Renal pelvis (tissue), 4 donors: ENCODE results near the gene ZNF500. TPM values are rescaled to one million over a fixed set of nuclear protein-coding genes. Genes with fewer than 3 reads are reported as not detected.
"Not testable (repeated sequence)": the region's sequence is repeated elsewhere in the genome, so short reads cannot be mapped to it uniquely, and the experiment has no call there.

Experiments
- DNase-seq: peaks from one replicate; pipeline ENCODE4 v3.0.0-alpha.2; 2013
- polyA plus RNA-seq, 3 donors: library from polyadenylated mRNA; unstranded; fragments of 120-200 nt; gene quantifications; one replicate each; pipeline ENCODE4 v1.2.1, GENCODE V29; 2013; ENCODE audit not compliant: insufficient read length in 3 of 3

The ZNF500 gene
- polyA plus RNA-seq, 3 donors = 17.2 to 24.1 (median 18.2) TPM

- no peak for DNase-seq
Observed at GRCh38 chr16:4747906-4748681, 18.9 kb downstream of the ZNF500 start.

- no peak for DNase-seq
Observed at GRCh38 chr16:4746991-4747574, 19.9 kb downstream of the ZNF500 start.

GRCh38 chr16:4746215-4746614 lies 20.7 kb downstream of the ZNF500 start:
- DNase-seq = no peak

GRCh38 chr16:4745274-4745569 lies 21.7 kb downstream of the ZNF500 start:
- DNase-seq = no peak

GRCh38 chr16:4744555-4745273 lies 22.2 kb downstream of the ZNF500 start:
- DNase-seq = no peak

GRCh38 chr16:4743226-4743878 lies 23.6 kb downstream of the ZNF500 start:
- no peak for DNase-seq

- not testable (repeated sequence) for DNase-seq
Observed at GRCh38 chr16:4738370-4738769, 28.6 kb downstream of the ZNF500 start.

- DNase-seq = no peak
Observed at GRCh38 chr16:4737545-4737944, 29.4 kb downstream of the ZNF500 start.

GRCh38 chr16:4736546-4736945 lies 30.4 kb downstream of the ZNF500 start:
- no peak for DNase-seq

GRCh38 chr16:4734730-4735535 lies 32.0 kb downstream of the ZNF500 start:
- peak; percentile 87 for DNase-seq

- peak; percentile 96 for DNase-seq
Observed at GRCh38 chr16:4734063-4734729, 32.8 kb downstream of the ZNF500 start, which contains the start of the genes ANKS3 and DNAAF8. Gene ANKS3 (minus strand): TSS chr16:4734271. CDS start chr16:4730149, 4,122 bp downstream. Gene DNAAF8 (plus strand): TSS chr16:4734537. CDS start chr16:4736515, 1,978 bp downstream.

GRCh38 chr16:4733747-4734062 lies 33.3 kb downstream of the ZNF500 start:
- peak; percentile 26 for DNase-seq

GRCh38 chr16:4733211-4733742 lies 33.7 kb downstream of the ZNF500 start:
- no peak for DNase-seq

GRCh38 chr16:4729876-4730275 lies 37.1 kb downstream of the ZNF500 start:
- DNase-seq = no peak

- DNase-seq = no peak
Observed at GRCh38 chr16:4728676-4729075, 38.3 kb downstream of the ZNF500 start.

GRCh38 chr16:4726616-4727015 lies 40.3 kb downstream of the ZNF500 start:
- no peak for DNase-seq

- DNase-seq = no peak
Observed at GRCh38 chr16:4724661-4725270, 42.2 kb downstream of the ZNF500 start.

- no peak for DNase-seq
Observed at GRCh38 chr16:4723071-4723767, 43.7 kb downstream of the ZNF500 start.

- DNase-seq = no peak
Observed at GRCh38 chr16:4718466-4718865, 48.5 kb downstream of the ZNF500 start.

- no peak for DNase-seq
Observed at GRCh38 chr16:4714996-4715395, 52.0 kb downstream of the ZNF500 start.
